ENCODE results near the gene CD300C.

GRCh38 chr17:74522381-74523105 is 23.4 kb downstream of the CD300C start:
- TF ChIP-seq CTCF (IDR thresholded peaks at IDR 0.05) (no peak), POLR2AphosphoS5 (IDR thresholded peaks at IDR 0.05) (no peak)
